Measurements from ENCODE around the gene CLNS1A. TPM values are rescaled to one million over a fixed set of nuclear protein-coding genes. Genes with fewer than 3 reads are reported as not detected.
"Not testable (repeated sequence)": the region's sequence is repeated elsewhere in the genome, so short reads cannot be mapped to it uniquely, and the experiment has no call there.

The CLNS1A gene
- total and polyA plus RNA-seq, 4 donors, result 42.5 to 135 (median 64.1) TPM

GRCh38 chr11:77589181-77589520 is 48.4 kb downstream of the CLNS1A start:
- Histone ChIP-seq H3K4me1 (ENCODE audit: control insufficient read depth in 5 of 5, insufficient read depth in 5 of 5, low read length in 5 of 5) (peaks cover 0 to 14% (median 2%) of the 10 kb centered on the region in 5 donors), H3K36me3 (ENCODE audit: control insufficient read depth in 4 of 4, insufficient read depth in 4 of 4, low read length in 4 of 4) (no peaks in the 10 kb centered on the region), H3K9me3 (ENCODE audit: control insufficient read depth in 4 of 4, insufficient read depth in 3 of 4, low read length in 3 of 4) (peaks cover 0 to 2% (median 0%) of the 10 kb centered on the region in 4 donors), H3K9ac (ENCODE audit: insufficient read depth in 1 of 2, low read length in 2 of 2) (peak overlapping the region; percentile 42 to 78), H3K27me3 (ENCODE audit: control insufficient read depth in 3 of 3, insufficient read depth in 3 of 3, low read length in 2 of 3) (no peaks in the 10 kb centered on the region), H3K4me3 (peak overlapping the region; percentile 50), H3K27ac (ENCODE audit: low read depth in 1 of 2, low read length in 1 of 2) (peak overlapping the region in 1 of 2 donors; percentile 68)
- 2 to 3% methylated on average over 19 of the region's 19 CpGs for WGBS, 2 donors
- DNase-seq, result no peak
- no peak for ATAC-seq (ENCODE audit: insufficient read depth, low FRiP score)
- TF ChIP-seq CTCF (IDR thresholded peaks at IDR 0.05; ENCODE audit: control extremely low read depth, extremely low read depth), result no peak

GRCh38 chr11:77580712-77581337 is 56.8 kb downstream of the CLNS1A start:
- no peaks in the 10 kb centered on the region for H3K36me3 ChIP-seq (ENCODE audit: control insufficient read depth in 4 of 4, insufficient read depth in 4 of 4, low read length in 4 of 4)
- peak in 2 of 3 donors; percentile 21 to 32 for DNase-seq
- H3K9me3 ChIP-seq (ENCODE audit: control insufficient read depth in 4 of 4, insufficient read depth in 3 of 4, low read length in 3 of 4), result peaks cover 0 to 8% (median 0%) of the 10 kb centered on the region in 4 donors
- ATAC-seq (ENCODE audit: insufficient read depth, low FRiP score), result no peak
- H3K4me1 ChIP-seq (ENCODE audit: control insufficient read depth in 5 of 5, insufficient read depth in 5 of 5, low read length in 5 of 5), result no peaks in the 10 kb centered on the region
- TF ChIP-seq CTCF (IDR thresholded peaks at IDR 0.05; ENCODE audit: control extremely low read depth, extremely low read depth), result no peak
- H3K9ac ChIP-seq (ENCODE audit: insufficient read depth in 1 of 2, low read length in 2 of 2), result no peak overlapping the region
- no peaks in the 10 kb centered on the region for H3K27me3 ChIP-seq (ENCODE audit: control insufficient read depth in 3 of 3, insufficient read depth in 3 of 3, low read length in 2 of 3)
- WGBS, 2 donors, result 80 to 95% methylated on average over 5 of the region's 5 CpGs
- no peak overlapping the region for H3K27ac ChIP-seq (ENCODE audit: low read depth in 1 of 2, low read length in 1 of 2)
- no peak overlapping the region for H3K4me3 ChIP-seq

GRCh38 chr11:77575428-77575827 is 62.2 kb downstream of the CLNS1A start:
- H3K36me3 ChIP-seq (ENCODE audit: control insufficient read depth in 4 of 4, insufficient read depth in 4 of 4, low read length in 4 of 4); H3K9me3 ChIP-seq (ENCODE audit: control insufficient read depth in 4 of 4, insufficient read depth in 3 of 4, low read length in 3 of 4); H3K27me3 ChIP-seq (ENCODE audit: control insufficient read depth in 3 of 3, insufficient read depth in 3 of 3, low read length in 2 of 3); H3K27ac ChIP-seq (ENCODE audit: low read depth in 1 of 2, low read length in 1 of 2); ATAC-seq (ENCODE audit: insufficient read depth, low FRiP score); DNase-seq; H3K9ac ChIP-seq (ENCODE audit: insufficient read depth in 1 of 2, low read length in 2 of 2); H3K4me1 ChIP-seq (ENCODE audit: control insufficient read depth in 5 of 5, insufficient read depth in 5 of 5, low read length in 5 of 5); H3K4me3 ChIP-seq: not testable (repeated sequence)
- WGBS, 2 donors, result 14 to 58% methylated on average over 1 of the region's 1 CpG

GRCh38 chr11:77570896-77571295 is 66.7 kb downstream of the CLNS1A start:
- 23 to 62% methylated on average over 1 of the region's 1 CpG for WGBS, 2 donors

More at GRCh38 chr11:77570896-77571295, 66.7 kb downstream of the CLNS1A start:
- H3K4me3 ChIP-seq; H3K9ac ChIP-seq (ENCODE audit: insufficient read depth in 1 of 2, low read length in 2 of 2); H3K36me3 ChIP-seq (ENCODE audit: control insufficient read depth in 4 of 4, insufficient read depth in 4 of 4, low read length in 4 of 4); H3K9me3 ChIP-seq (ENCODE audit: control insufficient read depth in 4 of 4, insufficient read depth in 3 of 4, low read length in 3 of 4); ATAC-seq (ENCODE audit: insufficient read depth, low FRiP score); H3K4me1 ChIP-seq (ENCODE audit: control insufficient read depth in 5 of 5, insufficient read depth in 5 of 5, low read length in 5 of 5); H3K27ac ChIP-seq (ENCODE audit: low read depth in 1 of 2, low read length in 1 of 2); H3K27me3 ChIP-seq (ENCODE audit: control insufficient read depth in 3 of 3, insufficient read depth in 3 of 3, low read length in 2 of 3): not testable (repeated sequence)
- peak in 2 of 3 donors; percentile 19 to 30 for DNase-seq
